Loucy (cell line): Measurements from ENCODE around the gene TMEM37.

ENCODE experiments used
- CTCF ChIP-seq: fragments of 200-600 bp; sonication (generic); conservative IDR thresholded peaks from 2 replicates; pipeline ENCODE4 v1.5.1; 2014; ENCODE audit warnings: mild to moderate bottlenecking, antibody characterized with exemption, low read length
- EZH2phosphoT487 ChIP-seq: fragments of 200-600 bp; IDR thresholded peaks from 2 replicates; pipeline ENCODE4 v1.6.1; 2018; ENCODE audit warnings: antibody characterized with exemption, mild to moderate bottlenecking, moderate library complexity, borderline replicate concordance

GRCh38 chr2:119463990-119464389 is 32.3 kb downstream of the TMEM37 start:
- no peak for TF ChIP-seq CTCF
- TF ChIP-seq EZH2phosphoT487 = no peak
